Measurements from ENCODE around the gene ASF1A. TPM values are rescaled to one million over a fixed set of nuclear protein-coding genes. Genes with fewer than 3 reads are reported as not detected.
A peak's percentile ranks its signal among the peaks of the same experiment; 100 is the strongest.

The ASF1A gene
- total RNA-seq, 6 experiments from 2014 or later, result 5.8 to 15.3 (median 8.3) TPM

GRCh38 chr6:118905851-118906250 lies 11.9 kb downstream of the ASF1A start:
- no peak for TF ChIP-seq CTCF (IDR thresholded peaks at IDR 0.05)
- TF ChIP-seq POLR2A (IDR thresholded peaks at IDR 0.05), result no peak
- intact Hi-C loops (cut with DNase I), result no loop called here
- 100% methylated on average over 4 of the region's 4 CpGs for WGBS (ENCODE audit: insufficient coverage, low coverage, low lambda C conversion rate, missing lambda C conversion rate)
- Histone ChIP-seq H3K4me3 (no peak overlapping the region), H3K27me3 (no peaks in the 10 kb centered on the region), H3K27ac (no peak overlapping the region), H3K36me3 (peaks cover 0 to 46% (median 12%) of the 10 kb centered on the region in 4 donors), H3K9me3 (no peaks in the 10 kb centered on the region), H3K4me1 (no peaks in the 10 kb centered on the region)
- ATAC-seq (no peak), DNase-seq (no peak)

GRCh38 chr6:118908441-118908840 lies 14.5 kb downstream of the ASF1A start:
- H3K4me3 ChIP-seq, result no peak overlapping the region
- 82% methylated on average over 1 of the region's 1 CpG for WGBS (ENCODE audit: insufficient coverage, low coverage, low lambda C conversion rate, missing lambda C conversion rate)
- no peak for ATAC-seq
- H3K27me3 ChIP-seq, result no peaks in the 10 kb centered on the region
- no peak for TF ChIP-seq POLR2A (IDR thresholded peaks at IDR 0.05)
- no peak for TF ChIP-seq CTCF (IDR thresholded peaks at IDR 0.05)
- intact Hi-C loops (cut with DNase I), result no loop called here
- peaks cover 0 to 59% (median 18%) of the 10 kb centered on the region in 4 donors for H3K36me3 ChIP-seq
- no peaks in the 10 kb centered on the region for H3K9me3 ChIP-seq
- no peak overlapping the region for H3K27ac ChIP-seq
- DNase-seq, result no peak
- H3K4me1 ChIP-seq, result no peaks in the 10 kb centered on the region

GRCh38 chr6:118912646-118913045 lies 18.7 kb downstream of the ASF1A start:
- DNase-seq, result no peak
- intact Hi-C loops (cut with DNase I), result no loop called here
- Histone ChIP-seq H3K27me3 (no peaks in the 10 kb centered on the region), H3K9me3 (no peaks in the 10 kb centered on the region), H3K4me1 (no peaks in the 10 kb centered on the region), H3K4me3 (no peak overlapping the region), H3K27ac (no peak overlapping the region), H3K36me3 (peaks cover 0 to 54% (median 11%) of the 10 kb centered on the region in 4 donors)
- TF ChIP-seq POLR2A (IDR thresholded peaks at IDR 0.05) (no peak), CTCF (IDR thresholded peaks at IDR 0.05) (no peak)
- ATAC-seq, result no peak
- WGBS (ENCODE audit: insufficient coverage, low coverage, low lambda C conversion rate, missing lambda C conversion rate), result 98% methylated on average over 5 of the region's 5 CpGs

GRCh38 chr6:118913161-118913560 lies 19.2 kb downstream of the ASF1A start:
- intact Hi-C loops (cut with DNase I), result no loop called here
- Histone ChIP-seq H3K4me3 (no peak overlapping the region), H3K36me3 (peaks cover 0 to 49% (median 11%) of the 10 kb centered on the region in 4 donors), H3K27ac (no peak overlapping the region), H3K4me1 (no peaks in the 10 kb centered on the region), H3K27me3 (no peaks in the 10 kb centered on the region), H3K9me3 (no peaks in the 10 kb centered on the region)
- no peak for ATAC-seq
- TF ChIP-seq POLR2A (IDR thresholded peaks at IDR 0.05) (no peak), CTCF (IDR thresholded peaks at IDR 0.05) (no peak)
- 78% methylated on average over 2 of the region's 2 CpGs for WGBS (ENCODE audit: insufficient coverage, low coverage, low lambda C conversion rate, missing lambda C conversion rate)
- DNase-seq, result no peak

- Histone ChIP-seq H3K4me3 (no peak overlapping the region), H3K4me1 (no peaks in the 10 kb centered on the region), H3K27me3 (no peaks in the 10 kb centered on the region), H3K36me3 (peaks cover 0 to 39% (median 7%) of the 10 kb centered on the region in 4 donors), H3K27ac (no peak overlapping the region), H3K9me3 (no peaks in the 10 kb centered on the region)
- intact Hi-C loops (cut with DNase I), result no loop called here
- no peak for DNase-seq
- ATAC-seq, result peak in 3 of 4 donors; percentile 23 to 76 (median 54)
- TF ChIP-seq POLR2A (IDR thresholded peaks at IDR 0.05) (no peak), CTCF (IDR thresholded peaks at IDR 0.05) (no peak)
Measured at GRCh38 chr6:118914598-118914997, 20.6 kb downstream of the ASF1A start.
